Breast epithelium (tissue), 4 donors: Measurements from ENCODE around the gene UMAD1. TPM values are rescaled to one million over a fixed set of nuclear protein-coding genes. Genes with fewer than 3 reads are reported as not detected.
A peak's percentile ranks its signal among the peaks of the same experiment; 100 is the strongest.

Experiments
- DNase-seq, 2 donors: peaks; one replicate each; pipeline ENCODE4 v3.0.0-alpha.2; 2019; ENCODE audit warnings: low spot score in 2 of 2
- H3K27ac ChIP-seq, 2 donors: fragments of 200-600 bp; sonication (generic) in 1 of 2; one replicate each; pipeline ENCODE4 v1.5.1; 2016 to 2019; ENCODE audit warnings: mild to moderate bottlenecking in 1 of 2
- H3K27me3 ChIP-seq, 2 donors: fragments of 200-600 bp; sonication (generic) in 1 of 2; one replicate each; pipeline versions ENCODE4 v1.5.1 to v1.6.0; 2017 to 2019; ENCODE audit warnings: control low read depth in 1 of 2, mild to moderate bottlenecking in 1 of 2
- H3K36me3 ChIP-seq: fragments of 200-600 bp; one replicate; pipeline ENCODE4 v1.5.1; 2019
- H3K4me1 ChIP-seq, 2 donors: fragments of 200-600 bp; sonication (generic); one replicate each; pipeline ENCODE4 v1.5.1; 2016 to 2019; ENCODE audit warnings: control low read depth in 1 of 2
- H3K4me3 ChIP-seq, 3 donors: fragments of 200-600 bp; sonication (generic); 1 replicate in 2 of 3; 2 replicates in 1 of 3; pipeline ENCODE4 v1.5.1; 2016 to 2019; ENCODE audit warnings: mild to moderate bottlenecking in 3 of 3, moderate library complexity in 2 of 3
- H3K9me3 ChIP-seq, 2 donors: fragments of 200-600 bp; sonication (generic) in 1 of 2; one replicate each; pipeline ENCODE4 v1.5.1; 2016 to 2019; ENCODE audit warnings: control low read depth in 1 of 2
- CTCF ChIP-seq, 3 donors: fragments of 450-650 bp; IDR thresholded peaks; one replicate each; pipeline ENCODE4 v1.5.1; 2016 to 2017; ENCODE audit warnings: antibody characterized with exemption in 3 of 3, mild to moderate bottlenecking in 3 of 3, moderate library complexity in 3 of 3
- POLR2A ChIP-seq: fragments of 450-650 bp; IDR thresholded peaks from one replicate; pipeline ENCODE4 v1.6.1; 2016; ENCODE audit warnings: antibody characterized with exemption, mild to moderate bottlenecking, moderate library complexity
- POLR2AphosphoS5 ChIP-seq, 3 donors: sonication (generic); formaldehyde crosslinking; IDR thresholded peaks; one replicate each; pipeline ENCODE4 v1.6.1; 2017; ENCODE audit warnings: antibody characterized with exemption in 3 of 3
- intact Hi-C: fragments of 100-400 bp; cut with DNase I; formaldehyde crosslinking; loops from one replicate; pipeline ENCODE4 v1.15.1; 2023; ENCODE audit warnings: low total_unique reads
- total RNA-seq, 3 donors: library from RNA; depleted of rRNA; stranded (reverse); fragments of >200 nt; gene quantifications; one replicate each; pipeline ENCODE4 v1.1.0, GENCODE V29; 2016

Gene UMAD1
- total RNA-seq, 3 donors from 2014 or later = 13.6 to 25.6 (median 17.7) TPM

GRCh38 chr7:7681191-7681935 lies 40.8 kb downstream of the UMAD1 start:
- H3K36me3 ChIP-seq = no peaks in the 10 kb centered on the region
- H3K4me1 ChIP-seq = peaks cover 0 to 7% of the 10 kb centered on the region in 2 donors
- H3K27ac ChIP-seq = peak overlapping the region; percentile 83 to 84
- TF ChIP-seq CTCF (IDR thresholded peaks at IDR 0.05) (peak; percentile 55 to 68 (median 64)), POLR2A (no peak), POLR2AphosphoS5 (IDR thresholded peaks at IDR 0.05) (no peak)
- peak overlapping the region in 2 of 3 donors; percentile 23 to 57 for H3K4me3 ChIP-seq
- intact Hi-C loops = loop anchor here (10.0 kb wide), 1 partner anchor 63 kb away; no protein-coding TSS in a partner anchor
- H3K27me3 ChIP-seq = no peaks in the 10 kb centered on the region
- no peaks in the 10 kb centered on the region for H3K9me3 ChIP-seq
- no peak for DNase-seq

GRCh38 chr7:7681936-7682329 lies 41.4 kb downstream of the UMAD1 start:
- Histone ChIP-seq H3K9me3 (no peaks in the 10 kb centered on the region), H3K36me3 (no peaks in the 10 kb centered on the region), H3K27ac (peak overlapping the region; percentile 83 to 84), H3K4me3 (no peak overlapping the region), H3K4me1 (peaks cover 0 to 7% of the 10 kb centered on the region in 2 donors), H3K27me3 (no peaks in the 10 kb centered on the region)
- intact Hi-C loops = loop anchor here (10.0 kb wide), 1 partner anchor 63 kb away; no protein-coding TSS in a partner anchor
- DNase-seq = no peak
- TF ChIP-seq POLR2AphosphoS5 (IDR thresholded peaks at IDR 0.05) (no peak), POLR2A (no peak), CTCF (IDR thresholded peaks at IDR 0.05) (no peak)

GRCh38 chr7:7682861-7683260 lies 42.3 kb downstream of the UMAD1 start:
- no peaks in the 10 kb centered on the region for H3K27me3 ChIP-seq
- no peaks in the 10 kb centered on the region for H3K9me3 ChIP-seq
- no peak for TF ChIP-seq CTCF (IDR thresholded peaks at IDR 0.05)
- TF ChIP-seq POLR2AphosphoS5 (IDR thresholded peaks at IDR 0.05) = no peak
- no peak for TF ChIP-seq POLR2A
- H3K36me3 ChIP-seq = no peaks in the 10 kb centered on the region
- no peak overlapping the region for H3K4me3 ChIP-seq
- H3K27ac ChIP-seq = peak overlapping the region; percentile 51 to 84
- DNase-seq = no peak
- intact Hi-C loops = loop anchor here (10.0 kb wide), 1 partner anchor 62 kb away; no protein-coding TSS in a partner anchor
- peaks cover 0 to 7% of the 10 kb centered on the region in 2 donors for H3K4me1 ChIP-seq

GRCh38 chr7:7686811-7687508 lies 46.4 kb downstream of the UMAD1 start:
- Histone ChIP-seq H3K4me3 (no peak overlapping the region), H3K27me3 (no peaks in the 10 kb centered on the region), H3K4me1 (no peaks in the 10 kb centered on the region), H3K36me3 (no peaks in the 10 kb centered on the region), H3K9me3 (no peaks in the 10 kb centered on the region), H3K27ac (no peak overlapping the region)
- TF ChIP-seq POLR2AphosphoS5 (IDR thresholded peaks at IDR 0.05) = no peak
- TF ChIP-seq CTCF (IDR thresholded peaks at IDR 0.05) = no peak
- no peak for TF ChIP-seq POLR2A
- no peak for DNase-seq
- intact Hi-C loops = loop anchor here (10.0 kb wide), 1 partner anchor 58 kb away; no protein-coding TSS in a partner anchor

- Histone ChIP-seq H3K9me3 (no peaks in the 10 kb centered on the region), H3K4me3 (no peak overlapping the region), H3K36me3 (no peaks in the 10 kb centered on the region), H3K4me1 (no peaks in the 10 kb centered on the region), H3K27ac (no peak overlapping the region), H3K27me3 (no peaks in the 10 kb centered on the region)
- TF ChIP-seq POLR2AphosphoS5 (IDR thresholded peaks at IDR 0.05) (no peak), POLR2A (no peak), CTCF (IDR thresholded peaks at IDR 0.05) (no peak)
- intact Hi-C loops = loop anchor here (10.0 kb wide), 1 partner anchor 57 kb away; no protein-coding TSS in a partner anchor
- DNase-seq = no peak
Measured at GRCh38 chr7:7687800-7688199, 47.2 kb downstream of the UMAD1 start.
